ENCODE results near the gene ATG13. TPM values are rescaled to one million over a fixed set of nuclear protein-coding genes. Genes with fewer than 3 reads are reported as not detected.
A peak's percentile ranks its signal among the peaks of the same experiment; 100 is the strongest.

Gene ATG13
- total and polyA plus RNA-seq, 2 of the 8 experiments (the other 6 are each of a cell fraction or from before 2014, with no cell fraction given), result 65.0 to 77.4 TPM

- H3K4ac ChIP-seq (replicated peaks; ENCODE audit: insufficient read length, low read depth, low read length), result no peak overlapping the region
- H3K79me1 ChIP-seq (ENCODE audit: low read depth, low read length), result no peaks in the 10 kb centered on the region
- H3K18ac ChIP-seq (ENCODE audit: extremely low read depth, low read length), result no peak overlapping the region
- 90% methylated on average over 8 of the region's 8 CpGs; no CpG with 5 or more reads in 1 of the 2 experiments for WGBS, 2 experiments (ENCODE audit: extremely low coverage in 1 of 2, insufficient coverage in 1 of 2, insufficient read length in 1 of 2, insufficient replicate concordance in 2 of 2, low coverage in 1 of 2, low lambda C conversion rate in 2 of 2, missing lambda C conversion rate in 1 of 2)
- H3K4me3 ChIP-seq (ENCODE audit: extremely low read depth in 1 of 4, insufficient read depth in 2 of 4, low read depth in 3 of 4, low read length in 4 of 4), result no peak overlapping the region
- H4K20me1 ChIP-seq (replicated peaks in 1 of 2; ENCODE audit: control insufficient read depth in 1 of 2, insufficient read depth in 2 of 2, low read length in 2 of 2), result no peaks in the 10 kb centered on the region
- H4K91ac ChIP-seq (replicated peaks; ENCODE audit: insufficient read length, low read length), result no peak overlapping the region
- no peak overlapping the region for H3K23ac ChIP-seq (ENCODE audit: insufficient read length)
- no peak overlapping the region for H2BK12ac ChIP-seq (ENCODE audit: low read depth, low read length)
- H3K36me3 ChIP-seq (ENCODE audit: control insufficient read depth in 2 of 4, insufficient read depth in 4 of 4, low read length in 3 of 4), result no peaks in the 10 kb centered on the region
- H3K79me2 ChIP-seq (ENCODE audit: control insufficient read depth in 1 of 2, insufficient read depth in 2 of 2, low read length in 2 of 2), result no peaks in the 10 kb centered on the region
- DNase-seq (ENCODE audit: low read depth in 1 of 2, low spot score in 2 of 2) (no peak), FAIRE-seq (no peak)
- POLR2A ChIA-PET (ENCODE audit: partially characterized antibody), result interaction anchor here (0.8 to 4.3 kb wide), 3 partner anchors 15 to 22 kb away, joined by 3 to 21 read pairs (median 3); partner anchors contain the start of genes ARHGAP1 and ZNF408
- H3K23me2 ChIP-seq (ENCODE audit: low read depth, low read length), result no peaks in the 10 kb centered on the region
- H4K8ac ChIP-seq (ENCODE audit: extremely low read depth, insufficient read depth, low read length), result peak overlapping the region; percentile 28; the same call in 1 of the 2 replicates
- H3K9ac ChIP-seq (replicated peaks in 1 of 4; ENCODE audit: extremely low read depth in 1 of 4, low read depth in 3 of 4, low read length in 3 of 4), result no peak overlapping the region
- no peak overlapping the region for H3K56ac ChIP-seq (replicated peaks; ENCODE audit: insufficient read length, low read depth, low read length)
- TF ChIP-seq CBX5 (IDR thresholded peaks at IDR 0.05; ENCODE audit: low read depth, low read length) (no peak), BRCA1 (IDR thresholded peaks at IDR 0.05; ENCODE audit: low read depth, low read length) (no peak), POU5F1 (IDR thresholded peaks at IDR 0.05; ENCODE audit: low read depth, low read length) (no peak), SP1 (IDR thresholded peaks at IDR 0.05; ENCODE audit: low read depth, low read length) (no peak), SP4 (IDR thresholded peaks at IDR 0.05; ENCODE audit: low read length) (no peak), TAF1 (IDR thresholded peaks at IDR 0.05; ENCODE audit: low read depth, low read length) (no peak), CTCF (IDR thresholded peaks at IDR 0.05; ENCODE audit: control extremely low read depth in 1 of 3, insufficient read depth in 1 of 3, low read depth in 1 of 3, low read length in 3 of 3) (no peak), NRF1 (IDR thresholded peaks at IDR 0.05; ENCODE audit: low read depth, low read length) (no peak), CHD1 (IDR thresholded peaks at IDR 0.05; ENCODE audit: low read depth, low read length) (no peak), ZNF274 (IDR thresholded peaks at IDR 0.05; ENCODE audit: borderline replicate concordance, extremely low read depth, low read length) (no peak)
- peaks cover 0 to 3% (median under 1%) of the 10 kb centered on the region in 4 experiments; a peak in 2 of 7 replicates for H3K4me1 ChIP-seq (replicated peaks in 1 of 4; ENCODE audit: control insufficient read depth in 3 of 4, insufficient read depth in 4 of 4, low read length in 3 of 4)
- H3K4me2 ChIP-seq (ENCODE audit: insufficient read depth in 1 of 2, low read depth in 2 of 2, low read length in 2 of 2), result no peak overlapping the region
- H2AK5ac ChIP-seq (ENCODE audit: low read depth, low read length), result no peak overlapping the region
- no peak overlapping the region for H2BK120ac ChIP-seq (replicated peaks; ENCODE audit: low read depth, low read length)
- H2BK5ac ChIP-seq (ENCODE audit: low read depth, low read length), result no peak overlapping the region
- no peak overlapping the region for H3K14ac ChIP-seq (ENCODE audit: insufficient read length)
- no peak overlapping the region for H3K27ac ChIP-seq (ENCODE audit: low read depth, low read length)
- CTCF ChIA-PET (ENCODE audit: partially characterized antibody), result interaction anchor here (0.7 to 1.2 kb wide), 5 partner anchors 21 to 1237 kb away, joined by 3 to 4 read pairs (median 3); no protein-coding TSS in a partner anchor
- H2AFZ ChIP-seq (ENCODE audit: low read length), result no peak overlapping the region
- no peak overlapping the region for H2BK15ac ChIP-seq (ENCODE audit: low read length)
- H3K27me3 ChIP-seq (replicated peaks in 1 of 4; ENCODE audit: control insufficient read depth in 3 of 4, extremely low read depth in 1 of 4, insufficient read depth in 3 of 4, low read length in 3 of 4), result no peaks in the 10 kb centered on the region
- no peak overlapping the region for H4K5ac ChIP-seq (ENCODE audit: insufficient read length, low read depth, low read length)
- no peaks in the 10 kb centered on the region for H3K9me3 ChIP-seq (ENCODE audit: insufficient read depth in 2 of 2, low read depth in 1 of 2, low read length in 1 of 2)
- H2BK20ac ChIP-seq (ENCODE audit: low read length), result no peak overlapping the region
Measured at GRCh38 chr11:46723359-46723680, 106.0 kb downstream of the ATG13 start.

Measured in H1 (cell line).